Measurements from ENCODE around the gene SLC16A6.
"Not testable (repeated sequence)": the region's sequence is repeated elsewhere in the genome, so short reads cannot be mapped to it uniquely, and the experiment has no call there.

Gene SLC16A6

DNA sequence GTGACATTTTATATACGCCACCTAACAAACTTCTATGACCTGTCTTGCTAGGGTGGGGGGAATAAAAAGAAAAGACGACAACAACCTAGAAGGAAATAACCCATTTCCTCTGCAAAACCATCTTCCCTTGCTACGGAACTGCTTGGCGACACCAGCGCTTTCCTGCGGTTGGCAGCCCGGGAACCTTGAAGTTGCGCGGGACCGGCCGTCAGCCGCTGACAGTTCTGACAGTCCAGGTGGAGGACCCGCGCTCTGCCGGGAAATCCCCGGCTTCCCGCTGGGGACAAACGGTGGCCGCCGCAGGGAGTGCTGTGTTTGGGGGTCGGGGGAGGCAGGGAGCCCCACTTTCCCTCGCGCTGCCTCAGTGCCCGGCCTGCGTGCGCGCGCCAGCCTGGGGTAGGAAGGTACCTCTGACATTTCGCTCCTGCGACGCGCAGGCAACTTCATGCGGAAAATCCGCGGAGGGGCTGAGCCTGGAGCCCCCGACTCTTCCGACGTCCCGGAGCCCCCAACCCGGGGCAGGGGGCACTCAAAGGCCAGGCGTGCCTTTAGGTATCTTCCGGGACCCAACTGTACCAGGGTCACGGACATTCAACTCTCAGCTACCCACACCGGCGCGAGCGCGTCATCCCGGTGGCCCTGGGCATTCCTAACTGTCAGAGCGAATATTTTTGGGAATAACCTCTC lies 516 bp downstream of the SLC16A6 start:
- TF ChIP-seq, protein P1, sequence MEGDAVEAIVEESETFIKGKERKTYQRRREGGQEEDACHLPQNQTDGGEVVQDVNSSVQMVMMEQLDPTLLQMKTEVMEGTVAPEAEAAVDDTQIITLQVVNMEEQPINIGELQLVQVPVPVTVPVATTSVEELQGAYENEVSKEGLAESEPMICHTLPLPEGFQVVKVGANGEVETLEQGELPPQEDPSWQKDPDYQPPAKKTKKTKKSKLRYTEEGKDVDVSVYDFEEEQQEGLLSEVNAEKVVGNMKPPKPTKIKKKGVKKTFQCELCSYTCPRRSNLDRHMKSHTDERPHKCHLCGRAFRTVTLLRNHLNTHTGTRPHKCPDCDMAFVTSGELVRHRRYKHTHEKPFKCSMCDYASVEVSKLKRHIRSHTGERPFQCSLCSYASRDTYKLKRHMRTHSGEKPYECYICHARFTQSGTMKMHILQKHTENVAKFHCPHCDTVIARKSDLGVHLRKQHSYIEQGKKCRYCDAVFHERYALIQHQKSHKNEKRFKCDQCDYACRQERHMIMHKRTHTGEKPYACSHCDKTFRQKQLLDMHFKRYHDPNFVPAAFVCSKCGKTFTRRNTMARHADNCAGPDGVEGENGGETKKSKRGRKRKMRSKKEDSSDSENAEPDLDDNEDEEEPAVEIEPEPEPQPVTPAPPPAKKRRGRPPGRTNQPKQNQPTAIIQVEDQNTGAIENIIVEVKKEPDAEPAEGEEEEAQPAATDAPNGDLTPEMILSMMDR (IDR thresholded peaks at IDR 0.05; ENCODE audit: extremely low read depth, insufficient read depth, missing control alignments) = no peak
- peak; percentile 50 for DNase-seq (ENCODE audit: low spot score)
- in situ Hi-C loops (cut with MboI; ENCODE audit: low pct_unique_long_range_greater_than_20kb, low sequenced_read_pairs, unreplicated experiment) = no loop called here

DNA sequence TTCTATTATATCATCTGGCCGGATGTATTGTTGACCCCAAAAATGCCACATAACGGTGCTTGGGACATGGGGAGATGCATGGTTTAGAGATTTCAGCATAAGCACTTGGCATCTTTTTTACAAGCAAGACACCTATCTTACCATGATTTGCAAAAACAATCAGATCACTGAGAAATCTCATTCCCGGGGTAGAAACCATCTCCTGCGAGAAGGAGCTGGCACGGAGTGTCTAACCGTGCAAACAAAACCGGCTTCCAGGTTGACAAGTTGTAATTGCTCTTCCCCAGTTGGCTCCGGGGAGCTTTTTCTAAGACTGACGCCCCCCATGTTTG lies 1.0 kb downstream of the SLC16A6 start:
- in situ Hi-C loops (cut with MboI; ENCODE audit: low pct_unique_long_range_greater_than_20kb, low sequenced_read_pairs, unreplicated experiment) = no loop called here
- TF ChIP-seq, protein P1 (IDR thresholded peaks at IDR 0.05; ENCODE audit: extremely low read depth, insufficient read depth, missing control alignments) = no peak
- DNase-seq (ENCODE audit: low spot score) = no peak

GRCh38 chr17:68289473-68289872 lies 1.5 kb downstream of the SLC16A6 start:
- in situ Hi-C loops (cut with MboI; ENCODE audit: low pct_unique_long_range_greater_than_20kb, low sequenced_read_pairs, unreplicated experiment) = no loop called here
- TF ChIP-seq, protein P1 (IDR thresholded peaks at IDR 0.05; ENCODE audit: extremely low read depth, insufficient read depth, missing control alignments) = no peak
- no peak for DNase-seq (ENCODE audit: low spot score)

DNA sequence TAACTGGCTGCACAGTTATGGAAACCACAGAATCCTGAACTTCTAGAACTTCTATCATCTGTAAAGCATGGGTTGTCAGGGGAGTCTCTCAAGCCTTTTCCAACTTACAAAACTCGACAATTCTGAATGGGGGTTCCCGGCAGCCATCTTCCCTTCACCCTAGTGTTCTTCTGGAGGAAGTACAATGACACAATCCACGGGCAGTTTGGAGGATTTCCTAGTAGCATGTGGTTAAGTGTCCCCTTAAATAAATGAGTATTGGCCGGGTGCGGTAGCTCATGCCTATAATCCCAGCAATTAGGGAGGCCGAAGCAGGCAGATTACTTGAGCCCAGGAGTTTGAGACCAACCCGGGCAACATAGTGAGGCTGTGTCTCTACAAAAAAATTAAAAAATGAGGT lies 2.1 kb downstream of the SLC16A6 start:
- in situ Hi-C loops (cut with MboI; ENCODE audit: low pct_unique_long_range_greater_than_20kb, low sequenced_read_pairs, unreplicated experiment) = no loop called here
- TF ChIP-seq, protein P1 (IDR thresholded peaks at IDR 0.05; ENCODE audit: extremely low read depth, insufficient read depth, missing control alignments) = no peak
- DNase-seq (ENCODE audit: low spot score) = peak; percentile 60

DNA sequence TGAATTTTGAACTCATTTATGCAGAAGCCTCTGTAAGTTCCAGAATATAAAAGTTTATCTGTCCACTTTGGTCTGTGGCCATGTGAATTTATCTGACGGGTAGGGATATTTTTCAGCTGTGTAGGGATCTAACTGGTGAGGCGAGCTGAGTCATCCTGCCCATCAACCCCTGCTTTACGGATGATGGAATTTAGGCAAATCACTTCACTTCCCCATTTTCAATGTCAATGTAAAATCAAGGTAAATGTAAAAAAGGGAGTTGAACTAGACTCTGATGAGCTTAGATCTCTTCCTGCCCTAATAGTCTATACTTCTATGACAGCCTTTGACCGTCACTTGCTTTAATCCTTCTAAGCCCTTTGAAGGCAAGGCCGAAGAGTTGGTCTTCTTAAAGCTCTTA lies 2.6 kb downstream of the SLC16A6 start:
- in situ Hi-C loops (cut with MboI; ENCODE audit: low pct_unique_long_range_greater_than_20kb, low sequenced_read_pairs, unreplicated experiment) = no loop called here
- DNase-seq (ENCODE audit: low spot score) = peak; percentile 67
- TF ChIP-seq, protein P1 (IDR thresholded peaks at IDR 0.05; ENCODE audit: extremely low read depth, insufficient read depth, missing control alignments) = no peak

- DNase-seq (ENCODE audit: low spot score); in situ Hi-C loops (cut with MboI; ENCODE audit: low pct_unique_long_range_greater_than_20kb, low sequenced_read_pairs, unreplicated experiment): not testable (repeated sequence)
These were observed 9.0 kb downstream of the SLC16A6 start for GRCh38 chr17:68281965-68282364.

GRCh38 chr17:68277807-68278206 lies 13.1 kb downstream of the SLC16A6 start:
- DNase-seq (ENCODE audit: low spot score) = no peak
- in situ Hi-C loops (cut with MboI; ENCODE audit: low pct_unique_long_range_greater_than_20kb, low sequenced_read_pairs, unreplicated experiment) = no loop called here
- TF ChIP-seq, protein P1 (IDR thresholded peaks at IDR 0.05; ENCODE audit: extremely low read depth, insufficient read depth, missing control alignments) = no peak

GRCh38 chr17:68276339-68276738 lies 14.6 kb downstream of the SLC16A6 start:
- in situ Hi-C loops (cut with MboI; ENCODE audit: low pct_unique_long_range_greater_than_20kb, low sequenced_read_pairs, unreplicated experiment); DNase-seq (ENCODE audit: low spot score): not testable (repeated sequence)

All from GM13977 (cell line).